HG03457 (cell line): ENCODE data around the gene EREG.

Experiments
- ATAC-seq: cut with Tn5 transposase; IDR thresholded peaks from one replicate; pipeline ENCODE4 v1.9.1; 2021; ENCODE audit warnings: moderate number of reproducible peaks; ENCODE audit not compliant: unreplicated experiment

EREG gene

DNA sequence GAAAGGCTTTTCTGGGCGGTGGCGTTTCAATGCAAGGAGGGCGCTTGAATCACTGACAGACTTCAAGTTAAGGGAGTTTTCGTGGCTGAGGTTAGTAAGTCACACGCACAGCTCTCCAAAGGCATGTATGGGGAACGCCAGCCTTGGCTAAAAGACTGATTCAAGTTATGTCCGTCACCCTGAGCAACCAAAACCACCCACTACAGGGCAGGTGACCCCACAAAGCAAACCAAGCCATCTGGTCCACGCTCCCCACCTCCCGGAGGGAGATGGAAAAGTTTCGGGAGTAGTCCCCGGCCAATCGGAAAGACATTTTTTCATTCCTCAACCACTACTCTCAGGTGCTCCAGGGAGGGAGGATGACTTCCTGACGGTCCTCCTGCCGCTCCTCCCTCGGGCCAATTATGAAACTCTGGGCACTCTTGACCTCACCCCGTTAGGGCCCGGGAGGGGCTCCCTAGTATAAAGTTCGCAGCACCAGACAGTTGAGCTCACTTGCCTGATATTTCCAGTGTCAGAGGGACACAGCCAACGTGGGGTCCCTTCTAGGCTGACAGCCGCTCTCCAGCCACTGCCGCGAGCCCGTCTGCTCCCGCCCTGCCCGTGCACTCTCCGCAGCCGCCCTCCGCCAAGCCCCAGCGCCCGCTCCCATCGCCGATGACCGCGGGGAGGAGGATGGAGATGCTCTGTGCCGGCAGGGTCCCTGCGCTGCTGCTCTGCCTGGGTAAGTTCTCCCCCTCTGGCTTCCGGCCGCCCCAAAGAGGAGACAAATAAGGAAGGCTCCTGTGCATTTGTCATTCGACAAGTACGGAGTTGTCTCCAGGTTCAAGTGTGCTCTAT, at the start of gene EREG:
Gene EREG, plus strand, starts transcription at position 494 of the 840 bp plus-strand sequence. Its CDS starts 164 bp downstream, at position 658.
- peak; percentile 46 for ATAC-seq

- no peak for ATAC-seq
Measured at GRCh38 chr4:74315376-74315775, 49.6 kb upstream of the EREG start.

DNA sequence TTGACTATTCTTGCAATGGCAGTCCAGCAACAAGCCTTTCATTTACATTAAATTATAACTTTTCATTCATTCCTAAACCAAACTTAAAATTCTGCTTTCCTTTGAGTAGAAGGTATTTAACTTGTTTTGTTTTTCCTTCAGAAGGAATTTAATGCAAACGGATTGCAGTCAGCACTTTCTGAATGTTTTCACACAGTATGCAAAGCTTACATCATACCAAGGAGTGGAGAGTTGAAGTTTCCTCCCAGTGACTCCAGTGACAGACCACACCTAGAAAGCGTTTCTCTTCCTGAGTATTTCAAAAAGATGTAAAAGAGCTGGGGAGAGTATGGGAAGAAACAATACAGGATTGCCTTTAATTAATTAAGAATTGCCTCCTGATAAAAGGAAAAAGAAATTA, 48.5 kb upstream of the EREG start:
- no peak for ATAC-seq

- ATAC-seq: no peak
Measured at GRCh38 chr4:74317616-74318246, 47.2 kb upstream of the EREG start.

DNA sequence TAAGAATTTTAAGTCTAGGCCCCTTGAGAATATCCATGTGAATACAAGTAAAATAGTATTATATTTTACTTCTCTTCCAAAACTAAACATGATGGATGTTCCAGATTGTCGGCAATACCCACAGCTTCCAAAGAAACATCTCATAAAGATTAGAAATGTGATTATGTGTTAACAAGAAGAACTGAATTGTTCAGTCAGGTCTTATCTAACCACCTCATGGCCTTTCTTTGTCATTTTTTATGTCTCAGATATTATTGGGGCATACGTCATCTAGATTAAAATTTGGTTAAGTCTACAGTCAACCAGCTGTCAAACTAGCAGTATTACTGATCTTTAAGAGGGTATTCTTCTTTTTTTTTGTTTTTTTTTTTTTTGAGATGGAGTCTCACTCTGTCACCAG, 46.7 kb upstream of the EREG start:
- ATAC-seq: no peak

- no peak for ATAC-seq
Measured at GRCh38 chr4:74319470-74319869, 45.5 kb upstream of the EREG start.

- no peak for ATAC-seq
Measured at GRCh38 chr4:74320559-74321118, 44.3 kb upstream of the EREG start.

GRCh38 chr4:74322301-74322700, 42.6 kb upstream of the EREG start:
- no peak for ATAC-seq

- ATAC-seq: no peak
Measured at GRCh38 chr4:74323663-74324062, 41.3 kb upstream of the EREG start.

DNA sequence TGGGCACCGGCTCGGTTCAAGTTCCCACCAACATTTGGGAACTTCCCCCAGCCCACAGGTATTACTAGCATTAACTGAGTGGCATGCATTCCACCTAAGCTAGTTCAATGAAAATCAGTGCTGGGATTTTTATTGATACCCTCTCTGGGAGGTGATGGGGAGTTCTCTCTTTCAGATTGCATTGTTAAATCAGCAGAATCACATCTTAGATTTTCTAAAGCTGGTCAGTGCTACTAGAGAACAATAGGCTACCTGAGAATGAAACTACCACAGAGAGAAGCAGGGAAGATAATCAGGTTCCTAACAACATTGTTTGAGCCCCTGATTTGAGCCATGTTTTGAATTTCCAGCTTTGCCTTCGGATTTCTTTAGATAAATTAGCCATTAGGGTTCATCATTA, 40.7 kb upstream of the EREG start:
- ATAC-seq: no peak

DNA sequence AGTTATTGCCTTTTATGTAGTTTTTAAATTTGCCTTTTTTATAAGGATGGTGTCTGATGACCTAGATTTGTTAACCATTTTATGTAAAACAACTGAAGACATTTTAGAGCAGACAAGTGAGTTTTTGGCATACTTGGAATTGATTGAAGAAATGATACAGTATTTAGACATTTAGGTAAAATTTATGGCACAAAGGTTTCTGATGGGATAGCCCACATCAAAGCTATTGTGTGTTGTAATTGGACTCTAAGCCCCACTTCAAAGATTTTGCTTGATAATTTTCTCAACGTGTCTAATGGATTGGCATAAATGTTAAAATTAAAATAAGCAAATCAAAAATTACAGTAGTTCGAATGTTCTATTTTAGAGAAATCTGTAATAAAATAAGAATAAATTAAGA, 39.1 kb upstream of the EREG start:
- no peak for ATAC-seq

DNA sequence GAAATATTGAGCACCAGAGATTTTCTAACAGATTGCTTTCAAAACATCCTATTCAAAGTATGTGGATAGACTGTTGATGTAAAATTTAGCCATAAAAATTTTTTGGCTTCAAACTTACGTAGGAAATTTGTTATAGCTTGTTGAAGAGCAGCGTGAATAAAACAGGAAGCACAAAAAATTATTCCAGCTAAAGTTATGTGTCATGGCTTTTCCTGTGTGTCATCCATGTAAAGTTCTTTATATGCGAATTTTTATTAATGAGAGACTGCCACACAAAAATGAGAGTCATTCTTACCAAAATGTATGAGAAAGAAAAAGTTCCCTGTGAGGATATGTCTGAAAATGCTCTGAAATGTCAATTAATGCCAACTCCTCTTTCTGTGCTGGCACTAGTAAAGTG, 37.2 kb upstream of the EREG start:
- no peak for ATAC-seq

GRCh38 chr4:74328501-74328900, 36.4 kb upstream of the EREG start:
- ATAC-seq: no peak

DNA sequence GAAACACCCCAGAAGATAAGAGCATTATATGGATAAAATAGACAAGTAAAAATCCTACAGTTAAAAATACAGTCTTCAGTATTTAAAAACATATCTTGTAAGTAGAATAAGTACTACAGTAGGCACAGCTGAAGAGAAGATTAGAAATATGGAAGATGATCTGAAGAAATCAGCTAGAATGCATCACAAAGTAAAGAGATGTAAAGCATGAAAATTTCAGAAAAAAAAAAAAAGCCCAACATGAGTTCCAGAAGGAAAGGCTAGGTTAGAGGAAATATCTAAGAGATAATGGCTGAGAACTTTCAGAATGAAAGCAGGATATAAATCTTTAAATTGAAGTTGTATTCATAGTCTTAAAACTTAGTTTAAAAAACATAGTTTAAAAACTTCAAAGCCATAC, 35.6 kb upstream of the EREG start:
- ATAC-seq: no peak

DNA sequence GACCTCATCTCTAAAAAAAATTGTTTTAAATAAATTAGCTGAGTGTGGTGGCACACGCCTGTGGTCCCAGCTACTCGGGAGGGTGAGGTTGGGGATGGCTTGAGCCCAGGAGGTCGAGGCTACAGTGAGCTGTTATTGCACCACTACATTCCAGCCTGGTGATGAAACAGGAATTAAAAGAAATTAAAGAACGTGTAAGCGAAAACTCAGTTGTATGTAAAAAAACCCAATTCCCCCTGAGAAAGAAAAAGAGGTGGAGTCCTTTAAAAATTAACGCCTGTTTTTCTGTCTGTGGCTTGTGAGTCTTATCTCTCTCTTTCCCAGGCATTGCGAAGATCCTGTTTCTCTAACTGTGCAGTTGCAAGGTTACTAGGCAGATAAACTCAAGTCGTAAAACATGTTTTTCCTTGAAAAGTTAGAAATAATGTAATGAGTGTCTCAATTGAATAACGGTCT, 34.6 kb upstream of the EREG start:
- ATAC-seq: no peak

- ATAC-seq: no peak
Measured at GRCh38 chr4:74331252-74331651, 33.7 kb upstream of the EREG start.

DNA sequence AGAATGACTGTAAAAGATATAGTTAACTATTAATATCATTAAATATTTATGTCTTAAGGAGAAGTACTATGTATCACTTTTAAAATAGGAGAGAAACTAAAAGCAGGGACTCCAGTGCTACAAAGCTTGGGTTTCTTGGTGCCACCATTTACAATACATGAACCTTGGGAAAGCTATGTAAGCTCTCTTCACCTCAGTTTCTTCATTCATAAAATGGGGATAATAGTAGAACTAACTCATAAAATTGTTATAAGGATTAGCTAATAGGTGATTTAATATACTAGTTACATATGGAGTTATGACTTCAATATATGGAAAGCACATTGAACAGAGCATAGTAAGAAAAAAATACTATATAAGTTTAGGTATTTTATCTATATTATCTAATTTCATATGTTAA, 33.0 kb upstream of the EREG start:
- ATAC-seq: no peak

DNA sequence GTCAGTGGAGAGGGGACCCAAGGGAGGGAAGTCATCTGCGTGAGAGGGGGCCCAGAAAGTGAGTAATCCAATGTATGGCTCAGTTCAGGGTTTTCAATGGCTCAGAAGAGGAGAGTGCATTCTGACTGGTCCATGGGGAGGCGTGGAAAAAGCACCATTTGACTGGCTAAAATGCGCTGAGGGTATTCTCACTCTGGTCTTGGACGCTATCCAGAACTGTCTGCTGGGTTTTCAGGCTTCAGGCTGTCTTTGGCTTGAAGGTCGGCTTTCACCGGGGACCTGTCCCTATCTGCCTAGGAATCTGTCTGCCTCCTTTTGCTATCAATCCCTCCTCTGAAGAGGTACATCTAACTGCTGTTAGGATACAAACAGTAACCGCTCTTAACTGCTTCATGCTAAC, 30.3 kb upstream of the EREG start:
- no peak for ATAC-seq

- peak; percentile 67 for ATAC-seq
Measured at GRCh38 chr4:74335341-74336021, 29.5 kb upstream of the EREG start.

DNA sequence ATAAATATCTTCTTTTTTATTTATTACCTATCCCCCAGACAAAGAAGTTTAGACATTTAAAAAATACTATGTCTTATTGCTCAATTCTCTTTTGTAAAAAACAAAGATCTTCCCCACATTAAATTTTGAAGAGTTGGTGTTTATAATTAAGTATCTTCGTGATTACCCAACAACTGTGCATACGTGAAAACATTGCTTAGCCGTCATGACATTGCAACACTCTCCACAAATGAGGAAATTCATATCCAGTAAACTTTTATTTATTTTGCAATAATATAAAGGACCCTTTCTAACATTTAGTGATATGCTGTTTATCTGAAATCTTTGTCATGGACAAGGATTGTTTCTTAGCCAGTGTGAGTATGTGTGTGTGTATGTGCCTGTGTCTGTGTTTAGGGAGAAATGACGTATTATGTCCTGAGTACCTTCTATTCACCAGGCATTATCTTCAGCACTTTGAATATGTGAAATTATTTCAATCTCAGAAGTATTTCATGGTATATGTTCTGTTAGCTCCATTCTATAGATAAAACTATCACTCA, 26.1 kb upstream of the EREG start:
- ATAC-seq: no peak

DNA sequence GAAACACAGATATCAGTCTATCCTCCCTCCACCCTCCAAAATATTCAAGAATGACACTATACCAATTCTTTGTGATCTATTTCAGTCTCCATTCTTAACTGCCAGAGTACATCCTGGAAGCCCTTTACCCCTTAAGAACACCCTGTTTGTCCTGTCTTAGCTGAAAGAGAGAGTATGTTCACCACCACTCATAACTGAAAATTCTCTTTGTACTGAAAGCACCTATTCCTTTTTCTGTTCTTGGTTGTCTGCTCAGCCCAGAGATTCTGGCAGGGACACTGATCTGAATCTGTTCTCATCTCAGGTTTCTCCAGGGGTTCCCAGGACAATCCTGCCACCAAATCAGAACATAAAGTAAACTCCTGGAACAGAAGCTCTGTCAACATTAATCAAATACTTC, 25.4 kb upstream of the EREG start:
- no peak for ATAC-seq
